GM18502 (cell line): ENCODE measurements around the gene CFAP99.
A peak's percentile ranks its signal among the peaks of the same experiment; 100 is the strongest.
"Not testable (repeated sequence)": the region's sequence is repeated elsewhere in the genome, so short reads cannot be mapped to it uniquely, and the experiment has no call there.

Source experiments
- ATAC-seq: cut with Tn5 transposase; IDR thresholded peaks from one replicate; pipeline ENCODE4 v1.9.1; 2021; ENCODE audit warnings: mild to moderate bottlenecking; ENCODE audit not compliant: unreplicated experiment, poor library complexity

The CFAP99 gene

DNA sequence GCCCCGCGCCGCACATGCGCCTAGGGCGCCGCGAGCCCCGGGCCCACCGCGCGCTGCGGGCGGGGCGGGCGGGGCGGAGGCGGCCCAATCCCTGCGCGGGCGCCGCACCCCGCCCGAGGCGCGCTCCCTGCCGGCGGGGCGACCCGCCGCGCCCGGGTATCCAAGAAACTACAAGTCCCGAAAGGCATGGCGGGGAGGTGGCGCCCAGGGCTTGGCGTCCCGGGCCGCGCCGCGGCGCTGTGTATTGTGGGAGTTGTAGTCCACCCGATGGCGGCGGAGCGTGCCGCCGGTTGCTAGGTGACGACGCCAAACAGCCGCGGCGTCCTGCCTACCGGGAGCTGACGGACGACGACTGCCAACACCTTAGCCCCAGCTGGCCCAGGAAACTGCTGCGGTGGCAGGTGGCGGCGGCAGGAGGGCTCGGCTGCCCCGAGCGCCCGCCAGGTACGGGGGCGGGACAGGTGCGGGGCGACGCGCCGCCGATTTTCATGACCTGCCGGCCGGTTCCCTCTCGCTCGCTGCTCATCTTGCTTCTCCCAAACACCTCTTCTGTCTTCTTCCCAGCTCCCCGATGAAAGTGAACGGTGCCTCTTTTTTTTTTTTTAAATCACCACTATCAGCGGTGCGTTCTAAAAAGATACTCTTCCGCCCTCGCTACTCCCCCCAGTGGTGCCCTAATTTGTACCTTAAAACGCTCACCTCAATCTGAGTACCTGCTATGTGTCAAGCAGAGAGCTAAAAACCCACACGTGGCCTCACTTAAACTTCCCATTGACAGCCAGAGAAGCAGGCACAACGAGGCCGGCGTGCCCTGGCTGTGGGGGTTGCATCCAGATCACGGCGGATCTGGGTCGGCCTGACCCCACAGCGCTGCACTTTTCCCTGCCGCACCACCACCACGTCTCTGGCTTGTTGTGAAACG lies at the start of gene CFAP99:
Gene CFAP99, plus strand, starts transcription at position 306 of the 922 bp plus-strand sequence.
- ATAC-seq, result peak; percentile 92

DNA sequence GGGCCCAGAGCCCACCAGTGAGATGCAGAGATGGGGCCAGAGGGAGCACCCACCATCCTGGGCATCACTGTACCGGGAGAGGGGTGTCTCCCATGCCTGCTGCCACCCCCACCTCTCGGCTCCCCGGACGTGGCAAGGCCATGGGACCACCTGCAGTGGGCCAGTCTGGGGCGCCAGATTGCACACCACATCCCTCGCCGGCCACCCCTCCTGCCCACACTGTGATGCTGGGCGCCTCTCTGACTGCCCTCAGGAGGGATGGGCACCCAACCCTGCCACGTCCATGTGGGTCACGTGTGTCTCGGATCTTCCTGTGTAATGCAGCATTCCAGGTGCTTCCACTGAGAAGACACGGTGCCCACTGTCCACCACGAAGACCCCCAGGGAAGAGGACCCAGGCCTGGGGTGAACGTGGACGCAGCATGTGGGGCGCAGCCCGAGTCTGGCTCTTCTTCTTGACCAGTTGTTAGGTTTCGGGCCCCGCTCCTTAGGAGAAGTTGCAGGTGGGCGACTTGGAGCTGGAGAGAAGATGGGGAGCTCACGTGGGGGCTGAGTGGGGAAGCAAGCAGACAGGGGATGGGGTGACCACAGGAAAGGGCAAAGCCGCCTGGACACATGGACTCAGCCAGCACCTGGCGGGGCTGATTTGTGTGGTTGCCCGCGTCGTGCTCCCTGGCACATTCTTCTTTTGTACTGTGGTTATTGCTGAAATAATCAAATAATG lies 48.0 kb upstream of the CFAP99 start:
- ATAC-seq, result no peak

DNA sequence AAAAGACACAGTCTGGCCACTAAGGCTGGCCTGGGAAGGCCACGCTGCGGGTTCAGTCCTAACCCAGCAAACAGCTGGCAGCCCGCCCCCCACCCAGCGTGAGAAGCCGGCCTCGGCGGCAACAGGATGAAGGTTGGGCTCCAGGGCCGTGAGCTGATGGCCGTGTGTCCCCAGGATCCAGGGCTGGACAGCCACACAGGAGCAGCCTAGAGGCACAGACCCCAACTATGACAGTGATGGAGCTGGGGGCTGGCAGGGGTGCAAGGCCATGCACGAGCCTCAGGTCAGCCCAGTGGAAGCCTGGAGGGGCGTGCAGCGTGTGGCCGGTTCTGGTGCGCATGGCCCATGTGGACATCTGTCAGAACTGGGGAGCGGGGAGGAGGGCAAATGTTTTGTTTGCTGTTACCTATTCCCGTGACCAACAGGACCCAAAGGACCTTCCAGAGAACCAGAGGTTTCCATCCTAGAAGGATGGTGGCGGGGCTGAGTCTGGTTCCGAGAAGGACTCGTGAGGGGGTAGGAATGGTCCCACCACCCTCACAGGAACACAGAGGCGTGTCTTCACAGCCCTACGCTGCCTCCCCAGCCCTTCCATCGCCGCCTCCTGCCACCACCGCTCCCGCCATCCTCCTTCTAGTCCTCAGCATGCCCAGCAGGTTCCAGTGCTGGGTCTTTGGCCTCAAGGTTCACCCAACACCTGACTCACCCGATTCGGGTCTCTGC lies 46.8 kb upstream of the CFAP99 start:
- ATAC-seq, result no peak

DNA sequence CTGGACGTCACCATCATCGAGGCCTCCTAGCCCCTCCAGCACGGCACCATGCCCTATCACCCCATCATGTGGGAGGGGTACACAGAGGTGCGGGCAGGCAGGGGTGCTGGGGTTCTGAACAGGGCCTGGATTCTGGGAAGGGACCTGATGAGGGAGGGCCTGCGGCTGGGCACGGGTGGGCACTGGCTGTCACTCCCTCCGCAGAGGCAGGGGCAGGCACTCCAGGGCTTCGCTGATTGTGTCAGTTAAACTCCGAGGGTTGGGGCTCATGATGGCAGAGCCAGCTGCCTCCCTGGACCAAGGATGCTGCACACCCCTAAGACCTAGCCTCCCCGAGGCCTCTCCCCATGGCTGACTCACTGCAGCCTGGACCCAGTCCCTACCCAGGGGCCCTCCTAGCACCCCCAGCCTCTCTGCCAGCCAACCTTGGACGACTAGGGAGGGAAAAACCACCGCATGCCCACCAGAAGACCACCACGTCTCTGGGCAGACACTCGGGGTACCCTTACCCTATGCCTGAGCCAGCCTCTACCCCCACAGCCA lies 46.2 kb upstream of the CFAP99 start:
- no peak for ATAC-seq

DNA sequence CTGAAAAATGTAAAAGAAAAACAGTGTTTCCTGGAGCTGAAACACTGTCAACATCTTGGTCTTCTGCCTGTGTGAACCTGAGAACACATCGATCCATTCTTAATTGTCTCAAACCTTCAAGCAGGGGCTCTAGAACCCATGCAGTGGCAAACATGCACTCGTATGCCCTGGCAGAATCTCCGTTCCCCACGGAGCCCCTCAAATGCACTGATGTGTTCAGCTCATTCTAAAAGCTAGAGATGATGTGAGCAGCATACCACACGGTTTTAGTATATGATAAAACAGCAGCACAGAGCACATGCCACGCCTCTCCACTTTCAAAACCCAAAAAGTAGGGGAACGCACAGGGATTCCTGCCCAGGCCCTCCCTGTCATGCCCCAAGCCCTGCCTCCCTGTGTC lies 45.2 kb upstream of the CFAP99 start:
- ATAC-seq, result no peak

DNA sequence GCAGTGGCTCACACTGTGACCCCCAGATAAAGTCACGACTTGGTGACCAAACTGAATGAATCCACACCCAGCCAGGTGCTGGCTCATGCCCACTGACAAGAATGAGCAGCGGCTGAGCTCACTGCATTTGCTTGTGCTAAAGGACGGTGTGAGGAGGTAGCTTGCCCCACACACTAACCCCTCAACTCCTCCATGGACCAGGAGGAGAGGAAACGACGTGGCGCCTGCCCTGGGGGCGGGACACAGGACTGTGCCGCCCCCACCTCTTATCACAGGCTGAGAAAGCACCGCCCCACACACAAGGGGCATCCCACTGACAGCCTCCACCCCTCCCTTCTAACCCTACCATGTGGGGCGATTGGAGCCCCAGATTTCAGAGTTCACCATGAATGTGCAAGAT lies 43.3 kb upstream of the CFAP99 start:
- no peak for ATAC-seq

DNA sequence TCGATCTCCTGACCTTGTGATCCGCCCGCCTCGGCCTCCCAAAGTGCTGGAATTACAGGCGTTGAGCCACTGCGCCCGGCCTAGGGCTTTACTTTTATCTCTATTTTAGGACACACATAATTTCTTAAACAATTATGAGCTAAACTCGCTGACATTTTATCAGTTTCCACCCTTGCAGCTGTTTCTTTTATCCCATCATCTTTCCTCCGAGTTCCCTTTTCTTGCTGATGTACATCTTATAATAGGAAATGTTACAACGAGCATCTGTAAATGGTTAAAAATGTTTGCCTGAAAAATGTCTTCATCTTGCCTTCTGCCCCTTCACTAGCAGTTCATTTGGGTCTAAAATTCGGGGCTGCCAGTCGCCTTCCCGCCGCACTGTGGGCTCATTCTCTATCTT lies 41.5 kb upstream of the CFAP99 start:
- no peak for ATAC-seq

DNA sequence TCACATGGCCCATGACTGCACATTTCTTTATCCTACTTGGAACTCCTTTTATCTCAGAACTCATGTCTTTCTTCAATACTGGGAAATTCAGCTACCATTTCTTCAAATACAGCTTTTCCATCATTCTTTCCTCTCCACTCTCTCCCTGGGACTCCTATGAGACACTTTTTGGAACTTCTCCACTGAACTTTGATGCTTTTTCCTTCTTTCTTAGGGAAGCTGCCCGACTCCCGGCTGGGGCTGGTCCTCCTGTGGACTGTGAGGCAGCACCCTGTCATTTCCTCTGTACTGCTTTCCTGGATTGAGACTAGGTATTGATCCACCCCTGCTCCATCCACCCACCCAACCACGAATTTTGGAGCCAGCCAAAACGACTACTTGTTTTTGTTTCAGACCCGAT lies 40.4 kb upstream of the CFAP99 start:
- no peak for ATAC-seq

DNA sequence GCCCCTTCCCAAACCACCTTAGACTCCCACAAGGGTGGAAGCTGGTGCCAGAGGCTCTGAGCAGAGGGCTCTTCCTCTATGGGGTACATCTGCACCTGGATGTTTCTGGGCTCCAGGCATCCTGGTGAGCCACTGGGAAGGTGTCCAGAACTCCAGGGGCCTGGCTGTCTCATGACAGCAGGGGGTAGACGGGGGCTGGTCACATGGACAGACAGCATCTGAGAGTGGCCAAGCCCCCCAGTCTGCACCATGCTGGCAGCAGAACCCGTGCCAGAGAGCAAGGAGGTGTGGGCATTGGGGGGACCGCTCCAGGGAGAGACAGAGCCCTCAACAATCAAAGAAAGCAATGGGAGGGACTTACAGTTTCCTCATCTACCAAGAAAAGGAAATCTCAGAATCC lies 39.9 kb upstream of the CFAP99 start:
- ATAC-seq, result no peak

DNA sequence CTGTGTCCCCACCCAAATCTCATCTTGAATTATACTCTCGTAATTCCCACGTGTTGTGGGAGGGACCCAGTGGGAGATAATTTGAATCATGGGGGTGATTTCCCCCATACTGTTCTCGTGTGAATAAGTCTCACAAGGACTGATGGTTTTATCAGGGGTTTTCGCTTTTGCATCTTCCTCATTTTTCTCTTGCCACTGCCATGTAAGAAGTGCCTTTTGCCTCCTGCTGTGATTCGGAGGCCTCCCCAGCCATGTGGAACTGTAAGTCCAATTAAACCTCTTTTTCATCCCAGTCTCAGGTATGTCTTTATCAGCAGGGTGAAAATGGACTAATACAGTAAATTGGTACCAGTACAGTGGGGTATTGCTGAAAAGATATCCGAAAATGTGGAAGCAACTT lies 38.2 kb upstream of the CFAP99 start:
- ATAC-seq, result not testable (repeated sequence)

DNA sequence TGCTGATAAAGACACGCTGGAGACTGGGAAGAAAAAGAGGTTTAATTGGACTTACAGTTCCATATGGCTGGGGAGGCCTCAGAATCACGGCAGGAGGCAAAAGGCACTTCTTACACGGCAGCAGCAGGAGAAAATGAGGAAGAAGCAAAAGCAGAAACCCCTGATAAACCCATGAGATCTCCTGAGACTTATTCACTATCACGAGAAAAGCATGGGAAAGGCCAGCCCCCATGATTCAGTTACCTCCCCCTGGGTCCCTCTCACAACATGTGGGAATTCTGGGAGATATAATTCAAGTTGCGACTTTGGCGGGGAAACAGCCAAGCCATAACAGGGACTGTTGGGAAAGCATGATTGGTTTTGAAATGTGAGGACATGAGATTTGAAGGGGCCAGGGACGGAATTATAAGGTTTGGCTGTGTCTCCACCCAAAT lies 36.0 kb upstream of the CFAP99 start:
- not testable (repeated sequence) for ATAC-seq

DNA sequence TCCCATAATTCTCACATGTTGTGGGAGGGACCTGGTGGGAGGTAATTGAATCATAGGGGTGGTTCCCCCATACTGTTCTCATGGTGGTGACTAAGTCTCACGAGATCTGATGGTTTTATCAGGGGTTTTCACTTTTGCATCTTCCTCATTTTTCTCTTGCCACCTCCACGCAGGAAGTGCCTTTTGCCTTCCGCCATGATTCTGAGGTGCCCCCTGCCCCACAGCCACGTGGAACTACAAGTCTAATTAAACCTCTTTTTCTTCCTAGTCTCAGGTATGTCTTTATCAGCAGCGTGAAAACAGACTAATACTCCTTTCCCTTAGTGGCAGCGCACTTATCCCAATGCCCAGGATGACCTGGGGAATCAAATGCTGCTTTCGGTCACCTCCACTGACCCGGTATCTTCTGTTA lies 35.5 kb upstream of the CFAP99 start:
- ATAC-seq, result not testable (repeated sequence)

DNA sequence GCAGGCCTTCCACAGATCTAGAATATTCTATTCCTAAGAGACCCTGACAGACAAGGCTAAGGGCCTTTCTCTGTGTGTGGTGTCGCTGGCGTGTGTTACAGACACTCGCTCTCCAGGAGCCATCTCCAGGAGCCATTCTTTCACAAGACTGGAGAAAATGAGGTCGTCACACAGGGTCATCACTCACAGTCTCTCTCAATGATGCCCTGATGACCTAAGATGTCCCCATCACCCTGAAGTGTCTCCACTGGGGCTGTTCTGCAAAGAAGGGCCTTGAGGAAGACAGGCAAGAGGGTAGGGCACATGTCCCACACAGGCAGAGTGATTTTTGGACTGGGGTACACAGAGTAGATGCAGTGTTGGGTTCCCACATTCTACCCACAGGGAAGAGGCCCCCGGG lies 35.0 kb upstream of the CFAP99 start:
- ATAC-seq, result no peak

DNA sequence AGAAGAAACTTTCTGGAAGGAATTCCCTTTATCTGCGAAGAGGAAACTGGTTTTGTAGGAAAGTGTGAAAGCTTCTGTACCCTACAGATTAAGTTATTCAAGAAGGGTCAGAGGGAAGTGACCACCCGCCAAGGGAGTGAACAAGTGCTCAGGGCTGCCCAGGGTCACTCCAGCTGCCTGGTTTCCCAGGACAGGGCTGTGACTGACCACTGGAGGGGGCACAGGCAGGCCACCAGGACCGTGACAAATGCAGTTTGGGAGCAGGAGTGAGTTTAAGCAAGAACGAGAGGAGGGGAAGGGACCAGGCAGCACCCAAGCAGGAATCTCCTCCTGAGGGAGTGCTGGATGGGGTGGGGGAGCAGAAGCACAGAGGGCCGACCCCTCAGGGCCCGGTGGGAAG lies 34.5 kb upstream of the CFAP99 start:
- ATAC-seq, result no peak

DNA sequence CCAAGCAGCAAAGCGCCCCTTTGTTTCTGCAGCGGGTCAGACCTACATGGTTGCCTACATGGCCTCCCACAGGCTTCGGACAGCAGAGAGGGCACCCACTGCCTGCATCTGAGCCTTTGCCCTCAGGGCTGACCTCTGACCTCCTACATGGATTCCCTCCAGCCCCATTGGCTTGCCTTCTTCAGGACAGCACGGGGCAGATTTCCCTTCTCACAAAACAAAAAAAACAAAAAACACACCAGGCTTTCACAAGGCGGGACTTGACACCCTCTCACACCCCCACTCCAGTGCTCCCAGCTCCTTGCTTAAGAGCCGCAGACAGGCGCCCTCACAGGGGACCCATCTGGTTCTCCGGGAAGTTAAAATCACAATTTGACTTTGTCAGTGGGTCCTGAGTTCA lies 33.2 kb upstream of the CFAP99 start:
- ATAC-seq, result no peak

DNA sequence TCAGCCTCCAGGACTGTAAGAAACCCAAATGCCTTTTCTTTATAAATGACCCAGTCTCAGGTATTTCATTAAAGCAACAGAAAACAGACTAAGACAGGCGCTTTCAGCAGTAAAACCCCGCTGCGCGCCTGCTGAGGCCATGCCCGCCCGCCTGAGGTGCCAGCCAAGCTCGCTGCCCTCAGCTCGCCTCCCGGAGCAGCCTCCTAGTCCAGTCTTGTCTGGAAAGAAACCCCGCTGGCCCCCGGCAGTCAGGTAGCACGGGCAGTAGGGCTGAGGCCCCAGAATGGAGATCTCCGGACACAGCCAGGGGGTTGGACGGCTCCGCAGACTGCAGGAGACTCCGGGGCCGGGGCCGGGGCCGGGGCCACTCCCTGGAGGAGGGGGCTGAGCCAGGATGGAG lies 32.0 kb upstream of the CFAP99 start:
- ATAC-seq, result no peak

DNA sequence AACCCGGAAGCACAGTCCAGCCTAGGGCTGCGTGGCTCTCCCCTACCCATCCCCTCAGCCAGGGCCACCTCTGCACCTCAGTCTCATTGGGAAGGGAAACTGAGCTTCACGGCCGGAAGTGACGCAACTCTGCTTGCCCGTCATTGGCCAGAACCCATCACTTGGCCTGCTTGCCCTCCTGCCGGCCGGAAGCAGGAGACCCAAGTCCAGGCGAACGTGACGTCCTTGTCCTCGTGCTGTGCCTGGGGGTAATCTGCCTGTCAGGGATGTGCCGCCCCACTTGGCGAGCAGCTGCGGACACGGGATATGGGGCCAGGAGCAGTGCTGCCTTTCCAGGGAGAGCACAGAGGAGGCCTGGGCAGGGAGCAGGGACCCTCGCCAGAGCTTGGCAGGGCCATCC lies 31.5 kb upstream of the CFAP99 start:
- no peak for ATAC-seq

DNA sequence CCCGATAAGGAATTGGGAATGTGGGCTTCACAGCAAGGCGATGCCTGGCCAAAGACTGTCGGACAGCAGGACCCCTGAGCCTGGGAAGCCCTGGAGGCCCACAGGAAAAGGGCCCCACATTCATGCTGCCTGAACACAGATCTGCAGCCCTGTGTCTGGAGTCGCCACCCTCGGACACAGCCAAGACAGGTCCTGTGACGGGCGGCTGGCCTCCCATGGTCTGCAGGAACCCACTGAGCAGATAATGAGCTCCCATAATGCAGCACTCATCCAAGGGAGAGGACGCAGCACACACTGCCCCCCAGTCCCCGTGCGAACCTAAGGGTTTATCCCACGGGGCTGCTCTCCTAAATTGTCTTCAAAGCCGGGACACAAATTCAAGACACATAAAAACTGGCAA lies 30.9 kb upstream of the CFAP99 start:
- ATAC-seq, result no peak

DNA sequence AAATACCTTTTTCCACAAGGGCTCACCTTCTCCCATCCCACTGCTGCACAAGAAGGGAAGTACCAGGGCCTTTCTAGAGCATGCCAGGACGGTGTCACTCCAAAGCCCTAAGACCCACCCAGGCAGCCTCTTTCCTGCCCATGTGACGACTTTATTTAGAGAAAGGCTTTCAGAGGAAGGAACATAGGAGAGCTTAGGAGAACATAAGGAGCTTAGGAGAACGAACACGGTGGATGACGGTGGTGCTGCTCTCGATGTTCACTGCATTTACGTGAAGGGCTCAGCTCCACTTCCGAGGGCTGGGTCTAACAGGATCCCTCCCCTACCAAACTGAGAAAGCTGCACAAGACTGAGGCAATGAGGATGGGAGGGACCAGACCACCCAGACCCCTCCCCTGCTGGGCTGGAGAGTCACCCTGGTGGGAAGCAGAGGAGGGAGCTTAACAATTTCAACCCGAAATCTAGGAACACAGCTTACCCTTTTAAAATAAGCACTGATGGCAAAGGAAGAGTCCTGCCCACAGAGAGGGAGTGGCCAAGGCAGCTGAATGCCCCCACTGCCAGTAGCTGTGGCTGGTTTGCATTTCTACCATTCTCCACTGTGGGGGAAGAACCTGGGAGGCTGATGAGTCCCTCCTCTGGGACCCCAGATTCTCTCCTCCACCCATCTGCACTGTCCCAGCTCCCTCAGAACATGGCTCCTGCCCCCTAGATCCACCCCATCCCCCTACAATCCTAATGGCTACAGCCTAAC lies 30.1 kb upstream of the CFAP99 start:
- ATAC-seq, result no peak

DNA sequence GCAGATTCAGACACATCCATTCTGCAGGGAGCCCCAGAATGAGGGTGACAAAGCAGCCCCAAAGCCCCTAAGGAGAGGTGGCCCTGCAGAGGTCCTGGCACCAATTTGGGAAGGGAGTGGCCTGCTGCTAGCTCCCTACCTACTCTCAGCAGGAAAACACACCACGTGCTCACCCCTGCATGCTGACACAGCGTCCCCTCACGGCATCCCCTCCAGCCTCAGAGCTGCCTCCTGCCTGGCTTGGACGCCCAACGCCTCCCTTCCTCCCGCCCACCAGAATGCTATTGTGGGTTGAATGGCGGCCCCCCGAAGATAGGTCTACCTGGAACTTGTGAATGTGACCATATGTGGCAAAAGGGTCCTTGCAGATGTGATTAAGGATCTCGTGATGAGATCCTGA lies 29.1 kb upstream of the CFAP99 start:
- ATAC-seq, result no peak
